Coronary artery (tissue), 2 donors: ENCODE data around the gene KDM5C.

Source experiments
- DNase-seq: peaks from one replicate; pipeline ENCODE4 v3.0.0-alpha.2; 2017; ENCODE audit warnings: low spot score
- H3K27ac ChIP-seq, 2 donors: fragments of 200-600 bp; sonication (generic); one replicate each; pipeline ENCODE4 v1.5.1; 2016 to 2019
- H3K4me3 ChIP-seq: fragments of 200-600 bp; sonication (generic); 2 replicates; pipeline ENCODE4 v1.5.1; 2016; ENCODE audit warnings: mild to moderate bottlenecking, moderate library complexity
- TF ChIP-seq, protein P1 (sequence below): fragments of 200-600 bp; sonication (generic); IDR thresholded peaks from one replicate; pipeline ENCODE4 v1.5.1; 2019; ENCODE audit warnings: antibody characterized with exemption

Gene KDM5C

DNA sequence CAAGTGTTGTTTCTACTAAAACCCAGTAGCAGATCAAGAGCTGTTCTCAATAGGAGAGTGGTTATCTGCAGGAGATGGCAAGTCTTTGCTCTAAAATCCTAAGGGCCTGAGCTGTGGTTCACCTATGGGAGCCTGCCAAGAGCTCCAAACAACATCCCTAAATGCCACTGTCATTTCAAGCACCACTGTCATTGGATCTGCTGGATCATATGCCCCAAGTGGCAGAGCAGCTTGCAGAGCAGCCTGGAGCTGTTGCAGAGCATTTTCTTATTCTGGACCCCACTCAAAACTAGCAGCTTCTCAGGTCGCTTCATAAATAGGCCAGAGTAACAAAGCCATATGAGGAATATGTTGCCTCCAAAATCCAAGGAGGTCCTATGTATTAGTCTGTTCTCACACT lies 71.4 kb downstream of the KDM5C start:
- DNase-seq: no peak
- TF ChIP-seq, protein P1, sequence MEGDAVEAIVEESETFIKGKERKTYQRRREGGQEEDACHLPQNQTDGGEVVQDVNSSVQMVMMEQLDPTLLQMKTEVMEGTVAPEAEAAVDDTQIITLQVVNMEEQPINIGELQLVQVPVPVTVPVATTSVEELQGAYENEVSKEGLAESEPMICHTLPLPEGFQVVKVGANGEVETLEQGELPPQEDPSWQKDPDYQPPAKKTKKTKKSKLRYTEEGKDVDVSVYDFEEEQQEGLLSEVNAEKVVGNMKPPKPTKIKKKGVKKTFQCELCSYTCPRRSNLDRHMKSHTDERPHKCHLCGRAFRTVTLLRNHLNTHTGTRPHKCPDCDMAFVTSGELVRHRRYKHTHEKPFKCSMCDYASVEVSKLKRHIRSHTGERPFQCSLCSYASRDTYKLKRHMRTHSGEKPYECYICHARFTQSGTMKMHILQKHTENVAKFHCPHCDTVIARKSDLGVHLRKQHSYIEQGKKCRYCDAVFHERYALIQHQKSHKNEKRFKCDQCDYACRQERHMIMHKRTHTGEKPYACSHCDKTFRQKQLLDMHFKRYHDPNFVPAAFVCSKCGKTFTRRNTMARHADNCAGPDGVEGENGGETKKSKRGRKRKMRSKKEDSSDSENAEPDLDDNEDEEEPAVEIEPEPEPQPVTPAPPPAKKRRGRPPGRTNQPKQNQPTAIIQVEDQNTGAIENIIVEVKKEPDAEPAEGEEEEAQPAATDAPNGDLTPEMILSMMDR: no peak
- H3K27ac ChIP-seq: no peak overlapping the region

More for the DNA sequence above, 71.4 kb downstream of the KDM5C start:
- no peak overlapping the region for H3K4me3 ChIP-seq
